ENCODE data around the gene CEACAM18.

The CEACAM18 gene

DNA sequence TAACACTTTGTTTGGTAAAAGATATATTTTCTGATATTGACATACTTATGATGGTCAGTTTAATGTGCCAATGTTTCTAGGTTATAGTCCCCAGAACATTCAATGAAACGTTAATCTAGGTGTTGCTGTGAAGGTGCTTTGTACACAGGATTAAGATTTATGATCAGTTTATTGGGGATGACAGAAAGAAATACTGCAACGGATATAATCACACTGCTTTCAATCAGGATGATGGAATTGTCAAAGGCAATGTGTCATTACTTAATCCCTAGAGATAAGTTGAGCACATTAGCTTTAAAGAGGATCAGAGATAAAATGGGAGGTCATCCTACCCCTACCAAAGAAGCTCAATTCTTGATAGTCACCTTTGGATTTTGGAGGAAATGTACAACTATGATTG is 35.6 kb downstream of the CEACAM18 start:
- Histone ChIP-seq H3K27me3 (ENCODE audit: control insufficient read depth, low read length) (peaks cover 11% of the 10 kb centered on the region), H3K4me2 (ENCODE audit: low read length) (no peak overlapping the region), H3K36me3 (ENCODE audit: control insufficient read depth, low read length) (no peaks in the 10 kb centered on the region), H3K4me1 (ENCODE audit: control insufficient read depth, low read length) (no peaks in the 10 kb centered on the region), H3F3A (ENCODE audit: control insufficient read depth, insufficient read depth) (no peaks in the 10 kb centered on the region), H3K4me3 (ENCODE audit: low read length) (no peak overlapping the region), H3K9me2 (replicated peaks; ENCODE audit: control insufficient read depth, low read length) (no peaks in the 10 kb centered on the region), H3K27ac (ENCODE audit: low read depth, low read length) (no peak overlapping the region), H3K9me3 (ENCODE audit: control insufficient read depth, insufficient read depth, low read length) (no peaks in the 10 kb centered on the region), H3K79me2 (ENCODE audit: control insufficient read depth, low read length) (no peaks in the 10 kb centered on the region), H4K20me1 (ENCODE audit: control insufficient read depth, insufficient read depth, low read depth, low read length) (no peaks in the 10 kb centered on the region)
- TF ChIP-seq, protein P1, sequence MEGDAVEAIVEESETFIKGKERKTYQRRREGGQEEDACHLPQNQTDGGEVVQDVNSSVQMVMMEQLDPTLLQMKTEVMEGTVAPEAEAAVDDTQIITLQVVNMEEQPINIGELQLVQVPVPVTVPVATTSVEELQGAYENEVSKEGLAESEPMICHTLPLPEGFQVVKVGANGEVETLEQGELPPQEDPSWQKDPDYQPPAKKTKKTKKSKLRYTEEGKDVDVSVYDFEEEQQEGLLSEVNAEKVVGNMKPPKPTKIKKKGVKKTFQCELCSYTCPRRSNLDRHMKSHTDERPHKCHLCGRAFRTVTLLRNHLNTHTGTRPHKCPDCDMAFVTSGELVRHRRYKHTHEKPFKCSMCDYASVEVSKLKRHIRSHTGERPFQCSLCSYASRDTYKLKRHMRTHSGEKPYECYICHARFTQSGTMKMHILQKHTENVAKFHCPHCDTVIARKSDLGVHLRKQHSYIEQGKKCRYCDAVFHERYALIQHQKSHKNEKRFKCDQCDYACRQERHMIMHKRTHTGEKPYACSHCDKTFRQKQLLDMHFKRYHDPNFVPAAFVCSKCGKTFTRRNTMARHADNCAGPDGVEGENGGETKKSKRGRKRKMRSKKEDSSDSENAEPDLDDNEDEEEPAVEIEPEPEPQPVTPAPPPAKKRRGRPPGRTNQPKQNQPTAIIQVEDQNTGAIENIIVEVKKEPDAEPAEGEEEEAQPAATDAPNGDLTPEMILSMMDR (IDR thresholded peaks at IDR 0.05; ENCODE audit: low read depth, low read length, poor library complexity, severe bottlenecking), result no peak
- no peak for TF ChIP-seq EZH2phosphoT487 (IDR thresholded peaks at IDR 0.05; ENCODE audit: borderline replicate concordance, low read length)

DNA sequence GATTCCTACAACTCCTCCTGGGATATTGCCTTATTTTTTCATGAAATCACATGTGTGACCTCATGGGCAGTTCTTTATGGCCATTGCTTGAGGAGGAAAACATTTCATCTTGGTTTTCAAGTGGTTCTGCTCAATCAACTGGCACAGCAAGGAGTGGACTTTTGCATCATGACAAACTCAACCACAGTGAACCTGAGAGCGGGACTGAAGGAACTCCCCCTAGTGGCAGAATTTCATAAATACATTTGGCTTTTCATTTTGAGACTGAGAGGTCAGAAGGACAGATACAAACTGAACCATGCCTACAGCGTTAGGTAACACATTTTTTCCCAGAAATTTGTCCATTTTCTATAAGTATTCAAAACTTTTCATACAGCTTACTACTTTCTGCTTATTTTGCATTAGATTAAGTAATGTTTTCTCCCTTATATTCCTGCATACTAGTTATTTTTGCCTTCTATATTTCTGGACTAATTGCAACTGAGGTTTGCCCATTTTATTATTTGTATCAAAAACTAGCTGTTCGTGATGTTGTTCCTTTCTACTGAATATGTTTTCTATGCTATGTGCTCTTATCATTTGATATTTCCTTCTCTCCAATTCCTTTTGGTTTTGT is 36.6 kb downstream of the CEACAM18 start:
- Histone ChIP-seq H4K20me1 (ENCODE audit: control insufficient read depth, insufficient read depth, low read depth, low read length) (no peaks in the 10 kb centered on the region), H3K9me2 (replicated peaks; ENCODE audit: control insufficient read depth, low read length) (no peaks in the 10 kb centered on the region), H3K36me3 (ENCODE audit: control insufficient read depth, low read length) (no peaks in the 10 kb centered on the region), H3K27me3 (ENCODE audit: control insufficient read depth, low read length) (peaks cover 11% of the 10 kb centered on the region), H3K27ac (ENCODE audit: low read depth, low read length) (no peak overlapping the region), H3K9me3 (ENCODE audit: control insufficient read depth, insufficient read depth, low read length) (no peaks in the 10 kb centered on the region), H3K4me1 (ENCODE audit: control insufficient read depth, low read length) (no peaks in the 10 kb centered on the region), H3F3A (ENCODE audit: control insufficient read depth, insufficient read depth) (no peaks in the 10 kb centered on the region), H3K79me2 (ENCODE audit: control insufficient read depth, low read length) (no peaks in the 10 kb centered on the region), H3K4me3 (ENCODE audit: low read length) (no peak overlapping the region), H3K4me2 (ENCODE audit: low read length) (no peak overlapping the region)
- TF ChIP-seq EZH2phosphoT487 (IDR thresholded peaks at IDR 0.05; ENCODE audit: borderline replicate concordance, low read length), result no peak
- TF ChIP-seq, protein P1 (IDR thresholded peaks at IDR 0.05; ENCODE audit: low read depth, low read length, poor library complexity, severe bottlenecking), result peak; percentile 90

DNA sequence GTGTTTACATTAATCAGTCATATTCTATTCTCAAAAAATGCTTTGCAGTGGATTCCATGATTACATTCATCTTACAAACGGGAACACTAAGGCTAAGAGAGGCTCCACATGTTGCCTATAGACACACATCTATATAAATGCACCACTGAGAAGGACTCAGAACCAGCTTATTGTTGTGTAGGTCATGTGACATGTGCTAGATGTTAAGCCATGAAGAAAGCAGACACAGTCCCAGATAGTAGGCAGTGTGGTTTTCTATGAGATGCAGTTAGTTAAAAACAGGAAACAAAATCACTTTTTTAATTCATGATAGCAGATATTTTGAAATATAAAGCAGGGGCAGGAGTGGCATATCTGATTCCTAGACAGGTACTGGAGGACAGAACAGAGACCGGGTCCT is 42.4 kb downstream of the CEACAM18 start:
- H3K4me2 ChIP-seq (ENCODE audit: low read length), result no peak overlapping the region
- no peak overlapping the region for H3K4me3 ChIP-seq (ENCODE audit: low read length)
- no peaks in the 10 kb centered on the region for H3K36me3 ChIP-seq (ENCODE audit: control insufficient read depth, low read length)
- H3K9me3 ChIP-seq (ENCODE audit: control insufficient read depth, insufficient read depth, low read length), result no peaks in the 10 kb centered on the region
- no peaks in the 10 kb centered on the region for H3K79me2 ChIP-seq (ENCODE audit: control insufficient read depth, low read length)
- H3K27me3 ChIP-seq (ENCODE audit: control insufficient read depth, low read length), result peaks cover 5% of the 10 kb centered on the region; the same call in 1 of the 2 replicates
- no peaks in the 10 kb centered on the region for H4K20me1 ChIP-seq (ENCODE audit: control insufficient read depth, insufficient read depth, low read depth, low read length)
- TF ChIP-seq, protein P1 (IDR thresholded peaks at IDR 0.05; ENCODE audit: low read depth, low read length, poor library complexity, severe bottlenecking), result no peak
- TF ChIP-seq EZH2phosphoT487 (IDR thresholded peaks at IDR 0.05; ENCODE audit: borderline replicate concordance, low read length), result no peak
- no peaks in the 10 kb centered on the region for H3K9me2 ChIP-seq (replicated peaks; ENCODE audit: control insufficient read depth, low read length)
- H3F3A ChIP-seq (ENCODE audit: control insufficient read depth, insufficient read depth), result no peaks in the 10 kb centered on the region
- H3K4me1 ChIP-seq (ENCODE audit: control insufficient read depth, low read length), result no peaks in the 10 kb centered on the region
- H3K27ac ChIP-seq (ENCODE audit: low read depth, low read length), result no peak overlapping the region

All from DOHH2 (cell line).